MCF 10A (cell line): Measurements from ENCODE around the gene RALY. TPM values are rescaled to one million over a fixed set of nuclear protein-coding genes. Genes with fewer than 3 reads are reported as not detected.

Experiments
- BruUV-seq: library from RNA; stranded (reverse); fragments of 400-500 nt; replicated peaks from 2 replicates; lab custom pipeline; 2021; lab: Mats Ljungman, UMichigan
- CTCF ChIA-PET: fragments of 300-600 bp; sonication (Branson Sonifier 250); formaldehyde crosslinking; extraction: SDS; loops from one replicate; lab custom pipeline; 2021; ENCODE audit warnings: antibody characterized with exemption, inconsistent platforms; lab: Yijun Ruan, JAX
- POLR2A ChIA-PET: fragments of 300-600, 350-650 bp; sonication (Branson Sonifier 250); formaldehyde crosslinking; extraction: SDS; loops from one replicate; lab custom pipeline; 2020; ENCODE audit warnings: antibody characterized with exemption, inconsistent platforms; lab: Yijun Ruan, JAX
- DNase-seq: peaks from one replicate; pipeline ENCODE4 v3.0.0-alpha.2; 2018; ENCODE audit not compliant: unreplicated experiment
- H3K27ac Mint-ChIP-seq: one replicate; pipeline ENCODE4 v1.8.0; 2022; ENCODE audit warnings: mild to moderate bottlenecking, low read depth, mixed read lengths; ENCODE audit not compliant: unreplicated experiment
- H3K27me3 Mint-ChIP-seq: one replicate; pipeline ENCODE4 v1.8.0; 2022; ENCODE audit warnings: mixed read lengths; ENCODE audit not compliant: insufficient read depth, unreplicated experiment
- H3K36me3 Mint-ChIP-seq: one replicate; pipeline ENCODE4 v1.8.0; 2022; ENCODE audit warnings: mild to moderate bottlenecking, moderate library complexity, mixed read lengths; ENCODE audit not compliant: insufficient read depth, unreplicated experiment
- H3K4me1 Mint-ChIP-seq: one replicate; pipeline ENCODE4 v1.8.0; 2022; ENCODE audit warnings: mixed read lengths; ENCODE audit not compliant: insufficient read depth, unreplicated experiment
- H3K4me3 Mint-ChIP-seq: one replicate; pipeline ENCODE4 v1.8.0; 2022; ENCODE audit warnings: mild to moderate bottlenecking, moderate library complexity, mixed read lengths; ENCODE audit not compliant: unreplicated experiment
- H3K9me3 Mint-ChIP-seq: one replicate; pipeline ENCODE4 v1.8.0; 2022; ENCODE audit warnings: mixed read lengths; ENCODE audit not compliant: unreplicated experiment
- intact Hi-C: fragments of 100-400 bp; cut with micrococcal nuclease; formaldehyde crosslinking; loops from 2 replicates; pipeline ENCODE4 v1.14.1; 2022
- total RNA-seq: library from RNA; stranded (reverse); gene quantifications from 2 replicates; pipeline ENCODE4 v1.2.3, GENCODE V29; 2022
- TF ChIP-seq, protein P1 (sequence below): fragments of 200-600 bp; IDR thresholded peaks from one replicate; pipeline ENCODE4 v1.8.0; 2022; ENCODE audit warnings: antibody characterized with exemption, mild to moderate bottlenecking; ENCODE audit not compliant: unreplicated experiment

The RALY gene
- total RNA-seq, 1 experiment from 2014 or later, result 120 TPM

- Mint-ChIP-seq H3K4me3 (no peak overlapping the region), H3K27me3 (no peaks in the 10 kb centered on the region), H3K9me3 (no peaks in the 10 kb centered on the region), H3K36me3 (peaks cover 4% of the 10 kb centered on the region), H3K4me1 (peaks cover 5% of the 10 kb centered on the region), H3K27ac (no peak overlapping the region)
- CTCF ChIA-PET, result interaction anchor here (1.0 to 2.5 kb wide), 2 partner anchors 13 to 19 kb away, joined by 3 to 12 read pairs; no protein-coding TSS in a partner anchor
- TF ChIP-seq, protein P1, sequence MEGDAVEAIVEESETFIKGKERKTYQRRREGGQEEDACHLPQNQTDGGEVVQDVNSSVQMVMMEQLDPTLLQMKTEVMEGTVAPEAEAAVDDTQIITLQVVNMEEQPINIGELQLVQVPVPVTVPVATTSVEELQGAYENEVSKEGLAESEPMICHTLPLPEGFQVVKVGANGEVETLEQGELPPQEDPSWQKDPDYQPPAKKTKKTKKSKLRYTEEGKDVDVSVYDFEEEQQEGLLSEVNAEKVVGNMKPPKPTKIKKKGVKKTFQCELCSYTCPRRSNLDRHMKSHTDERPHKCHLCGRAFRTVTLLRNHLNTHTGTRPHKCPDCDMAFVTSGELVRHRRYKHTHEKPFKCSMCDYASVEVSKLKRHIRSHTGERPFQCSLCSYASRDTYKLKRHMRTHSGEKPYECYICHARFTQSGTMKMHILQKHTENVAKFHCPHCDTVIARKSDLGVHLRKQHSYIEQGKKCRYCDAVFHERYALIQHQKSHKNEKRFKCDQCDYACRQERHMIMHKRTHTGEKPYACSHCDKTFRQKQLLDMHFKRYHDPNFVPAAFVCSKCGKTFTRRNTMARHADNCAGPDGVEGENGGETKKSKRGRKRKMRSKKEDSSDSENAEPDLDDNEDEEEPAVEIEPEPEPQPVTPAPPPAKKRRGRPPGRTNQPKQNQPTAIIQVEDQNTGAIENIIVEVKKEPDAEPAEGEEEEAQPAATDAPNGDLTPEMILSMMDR, result no peak
- intact Hi-C loops, result no loop called here
- no TSS peak for BruUV-seq
- DNase-seq, result no peak
- POLR2A ChIA-PET, result interaction anchor here (0.5 kb wide), 1 partner anchor 1435 kb away, joined by 3 read pairs; no protein-coding TSS in a partner anchor
These were observed 56.4 kb downstream of the RALY start for GRCh38 chr20:34049897-34050695.

- no TSS peak for BruUV-seq
- POLR2A ChIA-PET, result interaction anchor here (1.6 kb wide), 1 partner anchor 60 kb away, joined by 5 read pairs; the partner anchor contains the start of gene EIF2S2
- Mint-ChIP-seq H3K27ac (no peak overlapping the region), H3K4me3 (no peak overlapping the region), H3K9me3 (no peaks in the 10 kb centered on the region), H3K27me3 (no peaks in the 10 kb centered on the region), H3K36me3 (no peaks in the 10 kb centered on the region), H3K4me1 (no peaks in the 10 kb centered on the region)
- TF ChIP-seq, protein P1, result no peak
- no peak for DNase-seq
- intact Hi-C loops, result no loop called here
- CTCF ChIA-PET, result interaction anchor here (0.7 to 1.7 kb wide), 2 partner anchors 17 to 189 kb away, joined by 3 to 6 read pairs; no protein-coding TSS in a partner anchor
These were observed 58.7 kb downstream of the RALY start for GRCh38 chr20:34052414-34052813.

- no peak overlapping the region for H3K27ac Mint-ChIP-seq
- no peaks in the 10 kb centered on the region for H3K36me3 Mint-ChIP-seq
- H3K9me3 Mint-ChIP-seq, result no peaks in the 10 kb centered on the region
- no peaks in the 10 kb centered on the region for H3K27me3 Mint-ChIP-seq
- ChIA-PET CTCF (interaction anchor here (0.5 kb wide), 1 partner anchor 30 kb away, joined by 7 read pairs; no protein-coding TSS in a partner anchor), POLR2A (no interaction called here)
- intact Hi-C loops, result no loop called here
- TF ChIP-seq, protein P1, result no peak
- DNase-seq, result no peak
- no peaks in the 10 kb centered on the region for H3K4me1 Mint-ChIP-seq
- no peak overlapping the region for H3K4me3 Mint-ChIP-seq
- no TSS peak for BruUV-seq
These were observed 61.6 kb downstream of the RALY start for GRCh38 chr20:34055290-34055689.

- ChIA-PET POLR2A (no interaction called here), CTCF (interaction anchor here (0.7 kb wide), 1 partner anchor 176 kb away, joined by 4 read pairs; no protein-coding TSS in a partner anchor)
- TF ChIP-seq, protein P1, result no peak
- BruUV-seq, result no TSS peak
- H3K4me3 Mint-ChIP-seq, result no peak overlapping the region
- no peaks in the 10 kb centered on the region for H3K27me3 Mint-ChIP-seq
- H3K27ac Mint-ChIP-seq, result no peak overlapping the region
- peaks cover 6% of the 10 kb centered on the region for H3K36me3 Mint-ChIP-seq
- no peaks in the 10 kb centered on the region for H3K9me3 Mint-ChIP-seq
- intact Hi-C loops, result no loop called here
- H3K4me1 Mint-ChIP-seq, result peaks cover 10% of the 10 kb centered on the region
- DNase-seq, result no peak
These were observed 65.1 kb downstream of the RALY start for GRCh38 chr20:34058831-34059230.
